Measurements from ENCODE around the gene SUCLG2.
"Not testable (repeated sequence)": the region's sequence is repeated elsewhere in the genome, so short reads cannot be mapped to it uniquely, and the experiment has no call there.

Gene SUCLG2

DNA sequence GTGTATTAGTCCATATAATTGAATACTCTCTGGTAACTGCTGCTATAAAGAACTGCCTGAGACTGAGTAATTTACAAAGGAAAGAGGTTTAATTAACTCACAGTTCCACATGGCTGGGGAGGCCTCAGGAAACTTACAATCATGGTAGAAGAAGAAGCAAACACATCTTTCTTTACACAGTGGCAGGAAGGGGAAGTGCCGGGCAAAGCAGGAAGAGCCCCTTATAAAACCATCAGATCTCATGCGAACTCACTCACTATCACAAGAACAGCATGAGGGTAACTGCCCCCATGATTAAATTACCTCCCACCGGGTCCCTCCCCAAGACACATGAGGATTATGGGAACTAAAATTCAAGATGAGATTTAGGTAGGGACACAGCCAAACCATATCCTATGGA lies 69.8 kb downstream of the SUCLG2 start:
- H3K36me3 ChIP-seq (ENCODE audit: insufficient read depth, low read length); H3K9ac ChIP-seq (ENCODE audit: low read depth, low read length); H3K4me1 ChIP-seq (ENCODE audit: insufficient read depth, low read length); H3K9me3 ChIP-seq (ENCODE audit: control insufficient read depth, insufficient read depth, low read length): not testable (repeated sequence)

GRCh38 chr3:67580430-67581000 lies 73.9 kb downstream of the SUCLG2 start:
- no peaks in the 10 kb centered on the region for H3K4me1 ChIP-seq (ENCODE audit: insufficient read depth, low read length)
- H3K36me3 ChIP-seq (ENCODE audit: insufficient read depth, low read length), result no peaks in the 10 kb centered on the region
- H3K9ac ChIP-seq (ENCODE audit: low read depth, low read length), result no peak overlapping the region
- H3K9me3 ChIP-seq (ENCODE audit: control insufficient read depth, insufficient read depth, low read length), result no peaks in the 10 kb centered on the region

DNA sequence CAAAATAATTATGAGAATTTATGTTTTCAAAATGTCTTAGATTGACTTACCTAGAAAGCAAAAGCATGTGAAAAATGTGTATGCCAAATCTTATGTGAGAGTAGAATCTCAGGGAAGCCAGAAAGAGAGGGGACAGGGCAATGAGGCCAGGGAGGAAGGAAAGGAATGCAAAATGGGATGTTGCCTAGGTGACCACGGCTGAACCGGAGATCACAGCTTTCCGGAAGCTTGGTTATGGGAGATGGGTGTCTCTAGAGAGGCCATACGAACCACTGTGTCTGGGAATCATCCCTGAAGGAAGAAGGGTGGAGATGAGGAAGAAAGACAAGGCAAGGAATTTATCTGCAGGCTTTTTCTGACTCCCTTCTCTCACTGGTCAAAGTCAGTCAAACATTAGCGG lies 76.0 kb downstream of the SUCLG2 start:
- H3K36me3 ChIP-seq (ENCODE audit: insufficient read depth, low read length), result no peaks in the 10 kb centered on the region
- H3K9ac ChIP-seq (ENCODE audit: low read depth, low read length), result no peak overlapping the region
- H3K4me1 ChIP-seq (ENCODE audit: insufficient read depth, low read length), result no peaks in the 10 kb centered on the region
- H3K9me3 ChIP-seq (ENCODE audit: control insufficient read depth, insufficient read depth, low read length), result no peaks in the 10 kb centered on the region

DNA sequence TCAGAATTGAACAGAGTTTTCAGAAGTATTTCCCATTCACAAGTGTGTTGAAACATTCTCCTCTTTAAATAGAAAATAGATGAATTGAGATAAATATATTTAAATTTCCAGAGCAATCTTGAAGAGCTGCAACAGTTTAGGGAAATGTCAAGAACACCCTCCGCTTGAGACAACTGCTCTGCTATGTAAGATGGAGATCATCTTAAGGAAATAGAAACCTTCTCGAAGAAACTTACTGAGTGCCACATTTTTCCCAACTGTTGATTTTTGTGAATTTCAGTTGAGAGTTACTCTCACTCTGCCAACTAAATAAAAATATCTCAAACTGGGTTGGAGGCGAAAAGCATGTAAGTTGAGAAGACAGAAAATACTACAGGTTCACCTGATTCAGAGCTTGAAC lies 78.0 kb downstream of the SUCLG2 start:
- H3K36me3 ChIP-seq (ENCODE audit: insufficient read depth, low read length), result no peaks in the 10 kb centered on the region
- H3K4me1 ChIP-seq (ENCODE audit: insufficient read depth, low read length), result no peaks in the 10 kb centered on the region
- no peaks in the 10 kb centered on the region; the same call in 1 of the 2 replicates for H3K9me3 ChIP-seq (ENCODE audit: control insufficient read depth, insufficient read depth, low read length)
- no peak overlapping the region for H3K9ac ChIP-seq (ENCODE audit: low read depth, low read length)

GRCh38 chr3:67569324-67569723 lies 85.1 kb downstream of the SUCLG2 start:
- Histone ChIP-seq H3K9ac (ENCODE audit: low read depth, low read length) (no peak overlapping the region), H3K36me3 (ENCODE audit: insufficient read depth, low read length) (no peaks in the 10 kb centered on the region), H3K4me1 (ENCODE audit: insufficient read depth, low read length) (no peaks in the 10 kb centered on the region), H3K9me3 (ENCODE audit: control insufficient read depth, insufficient read depth, low read length) (peaks cover 3% of the 10 kb centered on the region; the same call in 1 of the 2 replicates)

DNA sequence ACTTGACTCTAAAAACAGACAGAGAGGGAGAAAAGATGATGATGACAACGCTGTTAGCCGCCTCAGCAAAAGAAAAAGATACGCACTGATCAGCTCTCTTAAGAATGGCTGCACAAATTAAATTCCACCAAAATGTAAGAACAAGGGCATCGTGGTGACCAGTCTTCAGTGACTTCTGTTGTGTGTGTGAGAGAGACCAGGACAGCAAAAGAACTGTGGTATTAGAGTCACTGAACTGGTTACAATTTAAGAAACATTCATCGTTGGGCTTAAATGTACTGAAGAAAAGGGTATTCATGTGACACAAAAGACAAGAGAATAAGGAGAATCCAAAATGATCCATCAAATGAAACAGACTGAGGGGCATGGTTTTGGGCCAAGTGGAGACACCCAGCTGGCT lies 86.5 kb downstream of the SUCLG2 start:
- peaks cover 3% of the 10 kb centered on the region; the same call in 1 of the 2 replicates for H3K9me3 ChIP-seq (ENCODE audit: control insufficient read depth, insufficient read depth, low read length)
- no peaks in the 10 kb centered on the region for H3K4me1 ChIP-seq (ENCODE audit: insufficient read depth, low read length)
- H3K9ac ChIP-seq (ENCODE audit: low read depth, low read length), result no peak overlapping the region
- H3K36me3 ChIP-seq (ENCODE audit: insufficient read depth, low read length), result no peaks in the 10 kb centered on the region

DNA sequence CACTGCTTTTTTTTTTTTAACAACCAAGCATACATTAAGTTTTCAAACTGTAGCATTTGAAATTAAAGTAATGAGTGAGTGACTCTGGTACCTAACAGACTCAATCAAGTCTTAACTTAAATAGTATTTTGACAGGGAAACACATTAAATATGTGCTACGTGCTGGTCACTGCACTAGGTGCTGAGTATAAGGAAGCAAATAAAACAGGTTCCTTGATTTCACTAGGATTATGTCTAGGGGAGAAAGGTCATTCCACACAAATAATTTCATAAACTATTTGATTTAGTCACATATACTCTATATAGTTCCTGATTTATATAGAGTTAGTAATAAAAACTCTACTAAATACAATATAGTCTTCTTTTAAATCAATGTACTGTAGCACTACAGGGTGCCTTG lies 89.4 kb downstream of the SUCLG2 start:
- H3K9me3 ChIP-seq (ENCODE audit: control insufficient read depth, insufficient read depth, low read length), result no peaks in the 10 kb centered on the region; the same call in 1 of the 2 replicates
- no peak overlapping the region for H3K9ac ChIP-seq (ENCODE audit: low read depth, low read length)
- no peaks in the 10 kb centered on the region for H3K36me3 ChIP-seq (ENCODE audit: insufficient read depth, low read length)
- no peaks in the 10 kb centered on the region for H3K4me1 ChIP-seq (ENCODE audit: insufficient read depth, low read length)

GRCh38 chr3:67564008-67564407 lies 90.4 kb downstream of the SUCLG2 start:
- H3K36me3 ChIP-seq (ENCODE audit: insufficient read depth, low read length), result no peaks in the 10 kb centered on the region
- H3K9ac ChIP-seq (ENCODE audit: low read depth, low read length), result no peak overlapping the region
- no peaks in the 10 kb centered on the region; the same call in 1 of the 2 replicates for H3K9me3 ChIP-seq (ENCODE audit: control insufficient read depth, insufficient read depth, low read length)
- H3K4me1 ChIP-seq (ENCODE audit: insufficient read depth, low read length), result no peaks in the 10 kb centered on the region

GRCh38 chr3:67561667-67562394 lies 92.6 kb downstream of the SUCLG2 start:
- Histone ChIP-seq H3K9me3 (ENCODE audit: control insufficient read depth, insufficient read depth, low read length) (no peaks in the 10 kb centered on the region; the same call in 1 of the 2 replicates), H3K36me3 (ENCODE audit: insufficient read depth, low read length) (peaks cover 4% of the 10 kb centered on the region; the same call in 1 of the 2 replicates), H3K9ac (ENCODE audit: low read depth, low read length) (no peak overlapping the region; the same call in 1 of the 2 replicates), H3K4me1 (ENCODE audit: insufficient read depth, low read length) (no peaks in the 10 kb centered on the region)

DNA sequence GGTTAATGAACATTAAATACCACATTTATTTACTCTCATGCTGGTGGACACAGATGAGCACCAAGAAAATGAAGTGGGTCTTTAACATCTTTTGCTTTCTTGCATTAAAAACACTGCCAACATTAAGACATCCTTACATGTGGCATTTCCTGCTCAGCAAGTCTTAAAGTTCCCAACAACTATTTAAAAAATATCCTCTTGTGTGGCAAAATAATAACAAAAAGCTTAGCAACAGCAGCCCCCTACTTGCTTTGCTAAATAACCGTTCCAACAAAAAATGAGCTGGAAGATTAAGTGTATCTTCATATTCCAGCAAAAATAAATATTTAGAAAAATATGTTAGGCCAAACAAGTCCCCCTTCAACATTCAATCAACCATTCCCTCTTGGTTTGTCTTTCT lies 93.1 kb downstream of the SUCLG2 start:
- Histone ChIP-seq H3K36me3 (ENCODE audit: insufficient read depth, low read length) (peaks cover 4% of the 10 kb centered on the region; the same call in 1 of the 2 replicates), H3K9me3 (ENCODE audit: control insufficient read depth, insufficient read depth, low read length) (no peaks in the 10 kb centered on the region; the same call in 1 of the 2 replicates), H3K9ac (ENCODE audit: low read depth, low read length) (no peak overlapping the region), H3K4me1 (ENCODE audit: insufficient read depth, low read length) (no peaks in the 10 kb centered on the region)

DNA sequence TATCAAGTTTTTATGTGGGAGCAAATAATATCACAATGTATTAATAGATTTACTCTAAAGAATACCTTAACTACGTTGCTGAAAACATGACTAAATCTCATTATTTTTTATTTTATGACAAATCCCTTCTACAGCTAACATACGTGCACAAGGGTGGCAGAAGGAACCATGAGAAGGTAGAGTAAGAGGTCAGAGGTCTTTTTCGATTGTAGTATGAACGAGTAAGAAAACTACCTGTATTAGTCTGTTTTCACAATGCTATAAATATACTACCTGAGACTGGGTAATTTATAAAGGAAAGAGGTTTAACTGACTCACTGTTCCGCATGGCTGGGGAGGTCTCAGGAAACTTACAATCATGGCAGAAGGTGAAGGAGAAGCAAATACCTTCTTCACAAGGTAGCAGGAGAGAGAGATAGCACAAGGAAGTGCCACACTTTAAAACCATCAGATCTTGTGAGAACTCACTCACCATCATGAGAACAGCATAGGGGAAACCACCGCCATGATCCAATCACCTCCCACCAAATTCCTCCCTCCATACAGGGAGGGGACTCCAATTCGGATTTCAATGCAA lies 95.3 kb downstream of the SUCLG2 start:
- H3K9ac ChIP-seq (ENCODE audit: low read depth, low read length), result no peak overlapping the region
- H3K36me3 ChIP-seq (ENCODE audit: insufficient read depth, low read length), result peaks cover 4% of the 10 kb centered on the region; the same call in 1 of the 2 replicates
- no peaks in the 10 kb centered on the region; the same call in 1 of the 2 replicates for H3K9me3 ChIP-seq (ENCODE audit: control insufficient read depth, insufficient read depth, low read length)
- no peaks in the 10 kb centered on the region for H3K4me1 ChIP-seq (ENCODE audit: insufficient read depth, low read length)

DNA sequence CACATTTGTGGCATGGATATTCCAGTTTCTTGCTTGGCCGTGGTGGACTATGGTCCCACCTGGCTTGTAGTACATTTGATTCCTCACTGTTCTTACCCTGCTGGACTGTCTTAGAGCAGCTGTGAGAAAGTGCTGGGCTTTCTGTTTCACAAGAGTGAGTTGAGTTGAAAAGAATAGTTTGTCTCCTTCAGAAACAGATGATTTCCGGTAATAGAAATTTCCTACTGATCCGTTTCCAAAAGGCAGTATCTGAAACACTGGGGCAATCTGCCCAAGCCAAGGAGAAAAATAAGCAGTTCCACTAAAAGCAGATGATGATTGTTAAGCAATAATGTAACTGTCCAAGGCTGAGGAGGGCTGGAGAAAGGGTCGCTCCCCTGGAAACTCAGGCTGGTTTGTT lies 96.0 kb downstream of the SUCLG2 start:
- H3K9me3 ChIP-seq (ENCODE audit: control insufficient read depth, insufficient read depth, low read length), result no peaks in the 10 kb centered on the region; the same call in 1 of the 2 replicates
- no peak overlapping the region for H3K9ac ChIP-seq (ENCODE audit: low read depth, low read length)
- H3K36me3 ChIP-seq (ENCODE audit: insufficient read depth, low read length), result peaks cover 4% of the 10 kb centered on the region; the same call in 1 of the 2 replicates
- H3K4me1 ChIP-seq (ENCODE audit: insufficient read depth, low read length), result no peaks in the 10 kb centered on the region

- no peaks in the 10 kb centered on the region; the same call in 1 of the 2 replicates for H3K9me3 ChIP-seq (ENCODE audit: control insufficient read depth, insufficient read depth, low read length)
- H3K9ac ChIP-seq (ENCODE audit: low read depth, low read length), result no peak overlapping the region
- H3K36me3 ChIP-seq (ENCODE audit: insufficient read depth, low read length), result peaks cover 4% of the 10 kb centered on the region; the same call in 1 of the 2 replicates
- no peaks in the 10 kb centered on the region for H3K4me1 ChIP-seq (ENCODE audit: insufficient read depth, low read length)
Measured at GRCh38 chr3:67557848-67558355, 96.5 kb downstream of the SUCLG2 start.

DNA sequence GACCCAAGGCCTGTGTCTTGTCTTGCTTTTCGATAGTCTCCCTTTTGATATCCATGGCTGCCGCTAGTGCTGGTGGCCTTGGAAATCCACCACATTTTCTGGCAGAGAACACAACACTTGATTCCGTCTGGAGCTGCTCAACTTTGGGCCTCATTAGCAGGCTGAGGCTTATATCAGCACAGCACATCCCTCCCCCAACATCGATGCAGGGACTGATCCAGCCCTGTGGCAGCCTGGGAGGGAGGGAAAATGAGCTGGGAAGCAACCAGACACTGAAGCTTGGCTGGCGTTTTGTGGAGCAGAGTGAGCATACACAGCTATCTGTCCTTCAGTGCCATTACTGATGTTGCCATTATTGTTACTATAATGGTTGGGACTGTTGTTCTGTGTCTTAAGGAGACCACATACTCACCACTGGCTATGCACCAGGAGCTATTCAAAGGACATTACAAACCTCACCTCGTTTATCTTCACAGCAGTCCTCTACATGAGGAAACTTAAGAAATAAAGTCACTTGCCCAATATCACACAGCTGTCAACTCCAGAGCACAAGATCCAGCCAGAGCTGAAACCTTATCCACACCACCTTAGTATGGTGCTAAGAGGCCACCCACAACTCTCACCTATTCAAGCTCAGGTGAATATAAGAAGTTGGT lies 102.9 kb downstream of the SUCLG2 start:
- H3K4me1 ChIP-seq (ENCODE audit: insufficient read depth, low read length), result no peaks in the 10 kb centered on the region
- no peaks in the 10 kb centered on the region for H3K36me3 ChIP-seq (ENCODE audit: insufficient read depth, low read length)
- no peak overlapping the region for H3K9ac ChIP-seq (ENCODE audit: low read depth, low read length)
- no peaks in the 10 kb centered on the region for H3K9me3 ChIP-seq (ENCODE audit: control insufficient read depth, insufficient read depth, low read length)

Data from ES-I3 (cell line).